ENCODE data around the gene MSL1. TPM values are rescaled to one million over a fixed set of nuclear protein-coding genes. Genes with fewer than 3 reads are reported as not detected.

The MSL1 gene
- total and polyA plus RNA-seq, 9 of the 15 experiments (the other 6 are each of a cell fraction or from before 2014, with no cell fraction given), result 13.8 to 120 (median 61.9) TPM

- TF ChIP-seq ZNF277 (CRISPR knock-in tag; IDR thresholded peaks at IDR 0.05; ENCODE audit: borderline replicate concordance), result no peak
Measured at GRCh38 chr17:40148527-40148926, 26.8 kb downstream of the MSL1 start (continued).

- peaks cover 79% of the 10 kb centered on the region for H3K36me3 ChIP-seq (ENCODE audit: control insufficient read depth, insufficient read depth, low read length)
- no peak for ATAC-seq
- no peak for DNase-seq (ENCODE audit: extremely low read depth in 1 of 4, low spot score in 3 of 4)
- H3K27ac ChIP-seq (ENCODE audit: extremely low read depth, low read depth, low read length), result no peak overlapping the region
- H3K9ac ChIP-seq (ENCODE audit: insufficient read depth in 1 of 2, low read depth in 2 of 2, low read length in 2 of 2), result no peak overlapping the region
- POLR2A ChIA-PET, result no interaction called here
- TF ChIP-seq FOXK1 (CRISPR knock-in tag; IDR thresholded peaks at IDR 0.05; ENCODE audit: borderline replicate concordance) (no peak), ZNF124 (CRISPR knock-in tag; IDR thresholded peaks at IDR 0.05) (no peak), ZNF449 (CRISPR knock-in tag; IDR thresholded peaks at IDR 0.05) (no peak), TSC22D4 (tag; IDR thresholded peaks at IDR 0.05) (no peak), EZH2 (IDR thresholded peaks at IDR 0.05; ENCODE audit: borderline replicate concordance, low read depth, low read length) (no peak), ZNF584 (CRISPR knock-in tag; IDR thresholded peaks at IDR 0.05; ENCODE audit: low read depth) (no peak), EHMT2 (IDR thresholded peaks at IDR 0.05) (no peak)
- TF ChIP-seq, protein P1, sequence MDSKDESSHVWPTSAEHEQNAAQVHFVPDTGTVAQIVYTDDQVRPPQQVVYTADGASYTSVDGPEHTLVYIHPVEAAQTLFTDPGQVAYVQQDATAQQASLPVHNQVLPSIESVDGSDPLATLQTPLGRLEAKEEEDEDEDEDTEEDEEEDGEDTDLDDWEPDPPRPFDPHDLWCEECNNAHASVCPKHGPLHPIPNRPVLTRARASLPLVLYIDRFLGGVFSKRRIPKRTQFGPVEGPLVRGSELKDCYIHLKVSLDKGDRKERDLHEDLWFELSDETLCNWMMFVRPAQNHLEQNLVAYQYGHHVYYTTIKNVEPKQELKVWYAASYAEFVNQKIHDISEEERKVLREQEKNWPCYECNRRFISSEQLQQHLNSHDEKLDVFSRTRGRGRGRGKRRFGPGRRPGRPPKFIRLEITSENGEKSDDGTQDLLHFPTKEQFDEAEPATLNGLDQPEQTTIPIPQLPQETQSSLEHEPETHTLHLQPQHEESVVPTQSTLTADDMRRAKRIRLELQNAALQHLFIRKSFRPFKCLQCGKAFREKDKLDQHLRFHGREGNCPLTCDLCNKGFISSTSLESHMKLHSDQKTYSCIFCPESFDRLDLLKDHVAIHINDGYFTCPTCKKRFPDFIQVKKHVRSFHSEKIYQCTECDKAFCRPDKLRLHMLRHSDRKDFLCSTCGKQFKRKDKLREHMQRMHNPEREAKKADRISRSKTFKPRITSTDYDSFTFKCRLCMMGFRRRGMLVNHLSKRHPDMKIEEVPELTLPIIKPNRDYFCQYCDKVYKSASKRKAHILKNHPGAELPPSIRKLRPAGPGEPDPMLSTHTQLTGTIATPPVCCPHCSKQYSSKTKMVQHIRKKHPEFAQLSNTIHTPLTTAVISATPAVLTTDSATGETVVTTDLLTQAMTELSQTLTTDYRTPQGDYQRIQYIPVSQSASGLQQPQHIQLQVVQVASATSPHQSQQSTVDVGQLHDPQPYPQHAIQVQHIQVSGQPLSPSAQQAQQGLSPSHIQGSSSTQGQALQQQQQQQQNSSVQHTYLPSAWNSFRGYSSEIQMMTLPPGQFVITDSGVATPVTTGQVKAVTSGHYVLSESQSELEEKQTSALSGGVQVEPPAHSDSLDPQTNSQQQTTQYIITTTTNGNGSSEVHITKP (IDR thresholded peaks at IDR 0.05; ENCODE audit: partially characterized antibody), result peak; percentile 31
- WGBS (ENCODE audit: insufficient coverage, low coverage, missing lambda C conversion rate), result 76% methylated on average over 4 of the region's 4 CpGs
- FAIRE-seq, result no peak
- no TSS peak for BruUV-seq (replicated peaks)
- CTCF ChIA-PET (ENCODE audit: low intra/inter-chr PET ratio), result no interaction called here
- no peak overlapping the region for H3K4me3 ChIP-seq
- no peaks in the 10 kb centered on the region for H3K9me1 ChIP-seq (ENCODE audit: control insufficient read depth, insufficient read depth, low read length)
- peaks cover 65% of the 10 kb centered on the region for H3K79me2 ChIP-seq (ENCODE audit: control insufficient read depth, insufficient read depth, low read length)
- H3K4me1 ChIP-seq (replicated peaks in 1 of 2; ENCODE audit: control insufficient read depth in 2 of 2, insufficient read depth in 2 of 2, low read length in 2 of 2), result peaks cover 8% of the 10 kb centered on the region in 2 experiments
- in situ Hi-C loops (cut with MboI), result no loop called here
- no peak overlapping the region for H2AFZ ChIP-seq (ENCODE audit: low read depth, low read length)
- no peaks in the 10 kb centered on the region for H3K27me3 ChIP-seq (ENCODE audit: control insufficient read depth in 2 of 2, insufficient read depth in 2 of 2, low read length in 2 of 2)
- H3K9me3 ChIP-seq (replicated peaks; ENCODE audit: control insufficient read depth, insufficient read depth, low read depth, low read length), result no peaks in the 10 kb centered on the region
- H3K4me2 ChIP-seq (ENCODE audit: insufficient read depth, low read length), result no peak overlapping the region
- intact Hi-C loops (cut with micrococcal nuclease), result no loop called here
- H4K20me1 ChIP-seq (replicated peaks; ENCODE audit: control insufficient read depth, insufficient read depth, low read length), result no peaks in the 10 kb centered on the region
Measured at GRCh38 chr17:40150276-40150675, 28.5 kb downstream of the MSL1 start.
